Testis (tissue), 3 donors: ENCODE data around the gene CCDC149. TPM values are rescaled to one million over a fixed set of nuclear protein-coding genes. Genes with fewer than 3 reads are reported as not detected.

Experiments used
- DNase-seq: peaks from one replicate; pipeline ENCODE4 v3.0.0-alpha.2; 2019
- H3K27ac ChIP-seq, 2 donors: fragments of 200-600 bp; sonication (generic); one replicate each; pipeline ENCODE4 v1.5.1; 2019
- H3K27me3 ChIP-seq: fragments of 200-600 bp; sonication (generic); one replicate; pipeline ENCODE4 v1.5.1; 2019
- H3K36me3 ChIP-seq: fragments of 200-600 bp; sonication (generic); one replicate; pipeline ENCODE4 v1.5.1; 2017; ENCODE audit warnings: low read depth; ENCODE audit errors: missing control alignments
- H3K4me1 ChIP-seq: fragments of 200-600 bp; sonication (generic); one replicate; pipeline ENCODE4 v1.5.1; 2019
- H3K4me3 ChIP-seq, 2 donors: fragments of 200-600 bp; sonication (generic); one replicate each; pipeline ENCODE4 v1.5.1; 2017 to 2019
- H3K9me3 ChIP-seq: fragments of 200-600 bp; sonication (generic); one replicate; pipeline ENCODE4 v1.5.1; 2017
- CTCF ChIP-seq, 3 experiments: fragments of 450-650 bp in 2 of 3; fragments of 200-600 bp in 1 of 3; sonication (generic) in 1 of 3; IDR thresholded peaks; one replicate each; pipeline ENCODE4 v1.5.1; 2016 to 2019; ENCODE audit warnings: antibody characterized with exemption in 3 of 3, mild to moderate bottlenecking in 2 of 3, moderate library complexity in 1 of 3
- POLR2A ChIP-seq: fragments of 450-650 bp; IDR thresholded peaks from one replicate; pipeline ENCODE4 v1.6.1; 2017; ENCODE audit warnings: antibody characterized with exemption, mild to moderate bottlenecking, moderate library complexity
- WGBS, 2 donors: methylation state at CpG; one replicate each; pipeline ENCODE4 v1.1.5; 2018; 5-methylcytosine and 5-hydroxymethylcytosine counted together
- intact Hi-C: fragments of 100-400 bp; cut with DNase I; formaldehyde crosslinking; loops from one replicate; pipeline ENCODE4 v1.15.1; 2023; ENCODE audit warnings: low total_unique reads
- polyA plus RNA-seq: library from polyadenylated mRNA; stranded (reverse); fragments of 350-450 nt; fragmentation: Illumina TruSeq; extraction: RNeasy Lipid Tissue Mini Kit (QIAGEN cat#74804); gene quantifications from one replicate; pipeline ENCODE4 v1.2.3, GENCODE V29; 2014; ENCODE audit warnings: low read depth, low replicate concordance; ENCODE audit not compliant: insufficient read depth
- total RNA-seq, 2 donors: library from RNA; depleted of rRNA; stranded (reverse); fragments of >200 nt; gene quantifications; one replicate each; pipeline ENCODE4 v1.2.3, GENCODE V29; 2016

CCDC149 gene
- total and polyA plus RNA-seq, 3 donors from 2014 or later, result 9.4 to 17.2 (median 12.6) TPM

GRCh38 chr4:24837336-24837735 lies 75.5 kb downstream of the CCDC149 start:
- Histone ChIP-seq H3K9me3 (no peaks in the 10 kb centered on the region), H3K27me3 (no peaks in the 10 kb centered on the region), H3K4me3 (no peak overlapping the region), H3K36me3 (no peaks in the 10 kb centered on the region), H3K4me1 (no peaks in the 10 kb centered on the region), H3K27ac (no peak overlapping the region)
- 86 to 91% methylated on average over 6 to 7 of the region's 7 CpGs for WGBS, 2 donors
- intact Hi-C loops, result no loop called here
- TF ChIP-seq CTCF (IDR thresholded peaks at IDR 0.05) (no peak), POLR2A (no peak)
- DNase-seq, result no peak

GRCh38 chr4:24836661-24837242 lies 76.1 kb downstream of the CCDC149 start:
- intact Hi-C loops, result no loop called here
- no peaks in the 10 kb centered on the region for H3K36me3 ChIP-seq
- no peak for DNase-seq
- H3K9me3 ChIP-seq, result no peaks in the 10 kb centered on the region
- no peaks in the 10 kb centered on the region for H3K4me1 ChIP-seq
- TF ChIP-seq POLR2A (no peak), CTCF (IDR thresholded peaks at IDR 0.05) (no peak)
- H3K27ac ChIP-seq, result no peak overlapping the region
- H3K27me3 ChIP-seq, result no peaks in the 10 kb centered on the region
- no peak overlapping the region for H3K4me3 ChIP-seq
- 92% methylated on average over 6 of the region's 6 CpGs for WGBS, 2 donors

- no peak for DNase-seq
- no peaks in the 10 kb centered on the region for H3K4me1 ChIP-seq
- WGBS, 2 donors, result 95 to 96% methylated on average over 4 of the region's 4 CpGs
- H3K27me3 ChIP-seq, result no peaks in the 10 kb centered on the region
- H3K36me3 ChIP-seq, result no peaks in the 10 kb centered on the region
- H3K4me3 ChIP-seq, result no peak overlapping the region
- no peaks in the 10 kb centered on the region for H3K9me3 ChIP-seq
- intact Hi-C loops, result no loop called here
- no peak overlapping the region for H3K27ac ChIP-seq
- TF ChIP-seq POLR2A, result no peak
- no peak for TF ChIP-seq CTCF (IDR thresholded peaks at IDR 0.05)
These were observed 77.1 kb downstream of the CCDC149 start for GRCh38 chr4:24835696-24836095.

- Histone ChIP-seq H3K4me1 (no peaks in the 10 kb centered on the region), H3K36me3 (no peaks in the 10 kb centered on the region), H3K9me3 (no peaks in the 10 kb centered on the region), H3K27me3 (no peaks in the 10 kb centered on the region), H3K4me3 (no peak overlapping the region), H3K27ac (no peak overlapping the region)
- intact Hi-C loops, result no loop called here
- no peak for DNase-seq
- TF ChIP-seq POLR2A, result no peak
- no peak for TF ChIP-seq CTCF (IDR thresholded peaks at IDR 0.05)
- WGBS, 2 donors, result 86 to 87% methylated on average over 3 of the region's 3 CpGs
These were observed 81.2 kb downstream of the CCDC149 start for GRCh38 chr4:24831637-24832036.

- Histone ChIP-seq H3K4me3 (no peak overlapping the region), H3K4me1 (no peaks in the 10 kb centered on the region), H3K36me3 (no peaks in the 10 kb centered on the region), H3K27me3 (no peaks in the 10 kb centered on the region), H3K27ac (no peak overlapping the region), H3K9me3 (no peaks in the 10 kb centered on the region)
- no peak for TF ChIP-seq POLR2A
- DNase-seq, result no peak
- intact Hi-C loops, result no loop called here
- 87 to 88% methylated on average over 7 of the region's 7 CpGs for WGBS, 2 donors
These were observed 88.1 kb downstream of the CCDC149 start for GRCh38 chr4:24824720-24825119.
